CD4-positive, alpha-beta T cell (primary cell): ENCODE results near the gene TDRD1. TPM values are rescaled to one million over a fixed set of nuclear protein-coding genes. Genes with fewer than 3 reads are reported as not detected.

Experiments used
- ATAC-seq: fragments of 200-7000 bp; cut with Tn5 transposase; one replicate; pipeline ENCODE4 v1.10.0; 2022; ENCODE audit warnings: mild to moderate bottlenecking; ENCODE audit not compliant: poor library complexity
- CTCF ChIA-PET: fragments of 350-600 bp; sonication (Branson Sonifier 250); formaldehyde crosslinking; loops from one replicate; lab custom pipeline; 2021; ENCODE audit warnings: antibody characterized with exemption, inconsistent platforms; lab: Charles Lee
- POLR2A ChIA-PET: fragments of 350-600 bp; sonication (Branson Sonifier 250); formaldehyde crosslinking; loops from one replicate; lab custom pipeline; 2021; ENCODE audit warnings: antibody characterized with exemption, inconsistent platforms; lab: Charles Lee
- DNase-seq, 14 experiments: peaks; one replicate each; pipeline ENCODE4 v3.0.0-alpha.2; 2013 to 2020; ENCODE audit warnings: mixed read lengths in 2 of 14
- H3K27ac ChIP-seq, 2 donors: one replicate each; pipeline versions ENCODE4 v1.5.1 to v1.7.0; 2013; ENCODE audit warnings: low read length in 2 of 2, low read depth in 1 of 2, mild to moderate bottlenecking in 1 of 2
- H3K27me3 ChIP-seq, 2 experiments: 1 replicate in 1 of 2; 2 replicates in 1 of 2; pipeline versions ENCODE4 v1.6.1 to v1.7.0; 2013; ENCODE audit warnings: low read length in 2 of 2, control low read depth in 1 of 2, mild to moderate bottlenecking in 1 of 2, moderate library complexity in 1 of 2; ENCODE audit not compliant: insufficient read depth in 2 of 2, control insufficient read depth in 1 of 2
- H3K36me3 ChIP-seq: one replicate; pipeline ENCODE4 v1.6.1; 2013; ENCODE audit warnings: low read length, control low read depth; ENCODE audit not compliant: insufficient read depth
- H3K4me1 ChIP-seq: one replicate; pipeline ENCODE4 v1.6.1; 2013; ENCODE audit warnings: low read length, control low read depth; ENCODE audit not compliant: insufficient read depth
- H3K4me3 ChIP-seq: one replicate; pipeline ENCODE4 v1.5.1; 2013; ENCODE audit warnings: mild to moderate bottlenecking, low read length, moderate library complexity
- H3K9me3 ChIP-seq, 2 experiments: 1 replicate in 1 of 2; 2 replicates in 1 of 2; pipeline versions ENCODE4 v1.6.1 to v1.7.0; 2013; ENCODE audit warnings: low read length in 2 of 2, mild to moderate bottlenecking in 2 of 2, control low read depth in 1 of 2, moderate library complexity in 1 of 2; ENCODE audit not compliant: control insufficient read depth in 1 of 2, insufficient read depth in 1 of 2
- H3K27ac Mint-ChIP-seq: one replicate; pipeline ENCODE4 v1.8.0; 2020; ENCODE audit warnings: mixed read lengths
- H3K27me3 Mint-ChIP-seq: one replicate; pipeline ENCODE4 v1.8.0; 2021; ENCODE audit warnings: mixed read lengths
- H3K36me3 Mint-ChIP-seq: one replicate; pipeline ENCODE4 v1.8.0; 2021; ENCODE audit warnings: low read depth, mixed read lengths
- H3K4me1 Mint-ChIP-seq: one replicate; pipeline ENCODE4 v1.8.0; 2021; ENCODE audit warnings: low read depth, mixed read lengths
- H3K4me3 Mint-ChIP-seq: one replicate; pipeline ENCODE4 v1.8.0; 2020; ENCODE audit warnings: mild to moderate bottlenecking, mixed read lengths
- H3K9me3 Mint-ChIP-seq: one replicate; pipeline ENCODE4 v1.8.0; 2020; ENCODE audit warnings: mixed read lengths
- CTCF ChIP-seq: fragments of 200-600 bp; IDR thresholded peaks from one replicate; pipeline ENCODE4 v1.8.0; 2022; ENCODE audit warnings: antibody characterized with exemption, mild to moderate bottlenecking
- intact Hi-C, 2 experiments: fragments of 100-400 bp; cut with DNase I in 1 of 2; cut with micrococcal nuclease in 1 of 2; formaldehyde crosslinking; loops; one replicate each; pipeline versions ENCODE4 v1.15.1 to v1.9.0; 2023 to 2025; cut with DNase I, micrococcal nuclease
- total RNA-seq, 174 experiments: library from RNA in 2 of 174; stranded (reverse) in 2 of 174; gene quantifications; one replicate each; pipeline ENCODE4 v1.2.3 and lab custom pipeline; 2021 to 2026

The TDRD1 gene
- total RNA-seq, 2 experiments from 2014 or later: not detected

GRCh38 chr10:114212153-114212552 is 33.0 kb downstream of the TDRD1 start:
- Histone ChIP-seq H3K36me3 (no peaks in the 10 kb centered on the region), H3K4me3 (no peak overlapping the region), H3K4me1 (no peaks in the 10 kb centered on the region), H3K27me3 (peaks cover 0 to 4% of the 10 kb centered on the region in 2 experiments), H3K9me3 (no peaks in the 10 kb centered on the region), H3K27ac (no peak overlapping the region)
- ChIA-PET POLR2A (no interaction called here), CTCF (no interaction called here)
- H3K36me3 Mint-ChIP-seq: no peaks in the 10 kb centered on the region
- peaks cover 9% of the 10 kb centered on the region for H3K27me3 Mint-ChIP-seq
- no peaks in the 10 kb centered on the region for H3K4me1 Mint-ChIP-seq
- no peaks in the 10 kb centered on the region for H3K9me3 Mint-ChIP-seq
- H3K27ac Mint-ChIP-seq: no peak overlapping the region
- DNase-seq (no peak), ATAC-seq (no peak)
- TF ChIP-seq CTCF: no peak
- intact Hi-C loops: no loop called here
- no peak overlapping the region for H3K4me3 Mint-ChIP-seq

- Histone ChIP-seq H3K27me3 (peaks cover 0 to 4% of the 10 kb centered on the region in 2 experiments), H3K4me3 (no peak overlapping the region), H3K9me3 (no peaks in the 10 kb centered on the region), H3K4me1 (no peaks in the 10 kb centered on the region), H3K36me3 (no peaks in the 10 kb centered on the region), H3K27ac (no peak overlapping the region)
- Mint-ChIP-seq H3K9me3 (no peaks in the 10 kb centered on the region), H3K4me3 (no peak overlapping the region), H3K27ac (no peak overlapping the region), H3K4me1 (no peaks in the 10 kb centered on the region), H3K27me3 (peaks cover 13% of the 10 kb centered on the region), H3K36me3 (no peaks in the 10 kb centered on the region)
- TF ChIP-seq CTCF: no peak
- ChIA-PET POLR2A (no interaction called here), CTCF (no interaction called here)
- DNase-seq: no peak
- ATAC-seq: no peak
- intact Hi-C loops: no loop called here
These were observed 35.9 kb downstream of the TDRD1 start for GRCh38 chr10:114215033-114215432.

GRCh38 chr10:114220281-114220680 is 41.1 kb downstream of the TDRD1 start:
- peaks cover 27% of the 10 kb centered on the region for H3K27me3 Mint-ChIP-seq
- CTCF ChIA-PET: no interaction called here
- intact Hi-C loops: no loop called here

More at GRCh38 chr10:114220281-114220680, 41.1 kb downstream of the TDRD1 start:
- H3K36me3 Mint-ChIP-seq: no peaks in the 10 kb centered on the region
- ATAC-seq: no peak
- H3K4me1 Mint-ChIP-seq: no peaks in the 10 kb centered on the region
- H3K27ac ChIP-seq: no peak overlapping the region
- POLR2A ChIA-PET: no interaction called here
- H3K4me3 Mint-ChIP-seq: no peak overlapping the region
- no peaks in the 10 kb centered on the region for H3K36me3 ChIP-seq
- DNase-seq: no peak
- H3K4me3 ChIP-seq: no peak overlapping the region
- H3K9me3 ChIP-seq: no peaks in the 10 kb centered on the region
- no peaks in the 10 kb centered on the region for H3K9me3 Mint-ChIP-seq
- H3K27ac Mint-ChIP-seq: no peak overlapping the region
- TF ChIP-seq CTCF: no peak
- H3K4me1 ChIP-seq: no peaks in the 10 kb centered on the region
- no peaks in the 10 kb centered on the region for H3K27me3 ChIP-seq
